Tibial nerve (tissue), 3 donors: ENCODE measurements around the gene MOCOS.

Experiments
- CTCF ChIP-seq, 5 experiments: fragments of 200-600 bp in 3 of 5; fragments of 450-650 bp in 2 of 5; sonication (generic) in 3 of 5; IDR thresholded peaks; one replicate each; pipeline ENCODE4 v1.5.1; 2016 to 2019; ENCODE audit warnings: antibody characterized with exemption in 5 of 5, mild to moderate bottlenecking in 3 of 5, moderate library complexity in 2 of 5
- POLR2A ChIP-seq, 2 donors: fragments of 450-650 bp; IDR thresholded peaks; one replicate each; pipeline ENCODE4 v1.6.1; 2017; ENCODE audit warnings: antibody characterized with exemption in 2 of 2, mild to moderate bottlenecking in 2 of 2, moderate library complexity in 2 of 2

GRCh38 chr18:36160959-36161371, 26.3 kb upstream of the MOCOS start:
- TF ChIP-seq CTCF (IDR thresholded peaks at IDR 0.05) (no peak), POLR2A (IDR thresholded peaks at IDR 0.05) (no peak)
